Measurements from ENCODE around the gene SRRM3.

SRRM3 gene

GRCh38 chr7:76230214-76230613 lies 28.5 kb downstream of the SRRM3 start:
- H3K27ac ChIP-seq = no peak overlapping the region
- TF ChIP-seq CTCF (conservative IDR thresholded peaks at IDR 0.05) = no peak

GRCh38 chr7:76231071-76231470 lies 29.4 kb downstream of the SRRM3 start:
- no peak overlapping the region for H3K27ac ChIP-seq
- no peak for TF ChIP-seq CTCF (conservative IDR thresholded peaks at IDR 0.05)

- TF ChIP-seq CTCF (conservative IDR thresholded peaks at IDR 0.05) = no peak
- H3K27ac ChIP-seq = no peak overlapping the region
Measured at GRCh38 chr7:76231583-76231982, 29.9 kb downstream of the SRRM3 start.

GRCh38 chr7:76232698-76233097 lies 31.0 kb downstream of the SRRM3 start:
- H3K27ac ChIP-seq = no peak overlapping the region
- TF ChIP-seq CTCF (conservative IDR thresholded peaks at IDR 0.05) = no peak

- TF ChIP-seq CTCF (conservative IDR thresholded peaks at IDR 0.05) = no peak
- H3K27ac ChIP-seq = no peak overlapping the region
Measured at GRCh38 chr7:76233538-76234281, 32.0 kb downstream of the SRRM3 start.

GRCh38 chr7:76234282-76234584 lies 32.5 kb downstream of the SRRM3 start:
- no peak for TF ChIP-seq CTCF (conservative IDR thresholded peaks at IDR 0.05)
- H3K27ac ChIP-seq = no peak overlapping the region

- H3K27ac ChIP-seq = no peak overlapping the region
- no peak for TF ChIP-seq CTCF (conservative IDR thresholded peaks at IDR 0.05)
Measured at GRCh38 chr7:76234931-76235441, 33.3 kb downstream of the SRRM3 start.

Data from VCaP (cell line).